OCI-M2 (cell line): ENCODE results near the gene USP17L18.
"Not testable (repeated sequence)": the region's sequence is repeated elsewhere in the genome, so short reads cannot be mapped to it uniquely, and the experiment has no call there.

ENCODE experiments used
- DNase-seq: peaks from one replicate; lab custom pipeline; 2025; ENCODE audit not compliant: unreplicated experiment; lab: John Stamatoyannopoulos, UW

Gene USP17L18, protein sequence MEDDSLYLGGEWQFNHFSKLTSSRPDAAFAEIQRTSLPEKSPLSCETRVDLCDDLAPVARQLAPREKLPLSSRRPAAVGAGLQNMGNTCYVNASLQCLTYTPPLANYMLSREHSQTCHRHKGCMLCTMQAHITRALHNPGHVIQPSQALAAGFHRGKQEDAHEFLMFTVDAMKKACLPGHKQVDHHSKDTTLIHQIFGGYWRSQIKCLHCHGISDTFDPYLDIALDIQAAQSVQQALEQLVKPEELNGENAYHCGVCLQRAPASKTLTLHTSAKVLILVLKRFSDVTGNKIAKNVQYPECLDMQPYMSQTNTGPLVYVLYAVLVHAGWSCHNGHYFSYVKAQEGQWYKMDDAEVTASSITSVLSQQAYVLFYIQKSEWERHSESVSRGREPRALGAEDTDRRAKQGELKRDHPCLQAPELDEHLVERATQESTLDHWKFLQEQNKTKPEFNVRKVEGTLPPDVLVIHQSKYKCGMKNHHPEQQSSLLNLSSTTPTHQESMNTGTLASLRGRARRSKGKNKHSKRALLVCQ

DNA sequence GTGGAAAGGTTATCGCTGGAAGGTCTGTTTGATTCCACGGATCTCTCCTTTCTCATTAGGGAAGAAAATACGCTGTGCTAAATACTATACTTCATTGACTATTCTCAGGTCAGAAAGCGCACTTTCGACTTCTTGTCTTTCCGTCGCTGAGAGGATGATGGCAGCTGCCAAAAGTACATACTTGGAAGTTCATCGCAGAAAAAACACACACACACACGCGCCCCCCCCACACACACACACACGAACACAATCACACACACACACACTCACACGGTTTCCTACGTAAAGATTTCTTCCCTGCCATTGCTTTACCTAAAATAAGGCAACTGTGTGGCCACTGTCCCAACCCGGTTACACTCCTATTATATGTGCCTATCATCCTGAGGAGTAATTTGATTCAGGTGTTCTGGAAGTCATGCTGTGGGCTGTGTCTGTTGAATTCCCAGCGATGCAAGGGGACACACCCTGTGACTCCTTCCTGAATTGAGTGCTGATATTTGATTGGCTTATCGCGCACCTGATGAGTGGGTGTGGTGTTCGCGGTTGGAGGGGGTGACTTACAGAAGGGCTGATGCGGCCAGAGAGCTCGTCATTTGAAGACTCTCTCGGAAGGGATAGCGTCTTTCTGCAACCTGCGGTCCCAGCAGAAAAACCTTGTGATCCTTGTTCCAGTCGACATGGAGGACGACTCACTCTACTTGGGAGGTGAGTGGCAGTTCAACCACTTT, at the start of gene USP17L18:
TSS of gene USP17L18 (plus strand) at position 678 of the 728 bp plus-strand sequence. CDS start at position 678, 0 bp downstream.
- not testable (repeated sequence) for DNase-seq

DNA sequence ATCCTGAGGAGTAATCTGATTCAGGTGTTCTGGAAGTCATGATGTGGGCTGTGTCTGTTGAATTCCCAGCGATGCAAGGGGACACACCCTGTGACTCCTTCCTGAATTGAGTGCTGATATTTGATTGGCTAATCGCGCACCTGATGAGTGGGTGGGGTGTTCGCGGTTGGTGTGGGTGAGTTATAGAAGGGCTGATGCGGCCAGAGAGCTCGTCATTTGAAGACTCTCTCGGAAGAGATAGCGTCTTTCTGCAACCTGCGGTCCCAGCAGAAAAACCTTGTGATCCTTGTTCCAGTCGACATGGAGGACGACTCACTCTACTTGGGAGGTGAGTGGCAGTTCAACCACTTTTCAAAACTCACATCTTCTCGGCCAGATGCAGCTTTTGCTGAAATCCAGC, 38.1 kb upstream of the USP17L18 start, which contains the start of gene USP17L10:
TSS of gene USP17L10 (plus strand) at position 301 of the 400 bp plus-strand sequence. CDS start at position 301, 0 bp downstream.
- not testable (repeated sequence) for DNase-seq

DNA sequence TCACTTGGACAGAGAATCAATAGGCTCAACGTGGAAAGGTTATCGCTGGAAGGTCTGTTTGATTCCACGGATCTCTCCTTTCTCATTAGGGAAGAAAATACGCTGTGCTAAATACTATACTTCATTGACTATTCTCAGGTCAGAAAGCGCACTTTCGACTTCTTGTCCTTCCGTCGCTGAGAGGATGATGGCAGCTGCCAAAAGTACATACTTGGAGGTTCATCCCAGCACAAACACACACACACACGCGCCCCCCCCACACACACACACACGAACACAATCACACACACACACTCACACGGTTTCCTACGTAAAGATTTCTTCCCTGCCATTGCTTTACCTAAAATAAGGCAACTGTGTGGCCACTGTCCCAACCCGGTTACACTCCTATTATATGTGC, 33.7 kb upstream of the USP17L18 start:
- not testable (repeated sequence) for DNase-seq

DNA sequence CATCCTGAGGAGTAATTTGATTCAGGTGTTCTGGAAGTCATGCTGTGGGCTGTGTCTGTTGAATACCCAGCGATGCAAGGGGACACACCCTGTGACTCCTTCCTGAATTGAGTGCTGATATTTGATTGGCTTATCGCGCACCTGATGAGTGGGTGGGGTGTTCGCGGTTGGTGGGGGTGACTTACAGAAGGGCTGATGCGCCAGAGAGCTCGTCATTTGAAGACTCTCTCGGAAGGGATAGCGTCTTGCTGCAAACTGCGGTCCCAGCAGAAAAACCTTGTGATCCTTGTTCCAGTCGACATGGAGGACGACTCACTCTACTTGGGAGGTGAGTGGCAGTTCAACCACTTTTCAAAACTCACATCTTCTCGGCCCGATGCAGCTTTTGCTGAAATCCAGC, 33.3 kb upstream of the USP17L18 start, which contains the start of gene USP17L11:
TSS of gene USP17L11 (plus strand) at position 301 of the 400 bp plus-strand sequence. CDS start at position 301, 0 bp downstream.
- not testable (repeated sequence) for DNase-seq

DNA sequence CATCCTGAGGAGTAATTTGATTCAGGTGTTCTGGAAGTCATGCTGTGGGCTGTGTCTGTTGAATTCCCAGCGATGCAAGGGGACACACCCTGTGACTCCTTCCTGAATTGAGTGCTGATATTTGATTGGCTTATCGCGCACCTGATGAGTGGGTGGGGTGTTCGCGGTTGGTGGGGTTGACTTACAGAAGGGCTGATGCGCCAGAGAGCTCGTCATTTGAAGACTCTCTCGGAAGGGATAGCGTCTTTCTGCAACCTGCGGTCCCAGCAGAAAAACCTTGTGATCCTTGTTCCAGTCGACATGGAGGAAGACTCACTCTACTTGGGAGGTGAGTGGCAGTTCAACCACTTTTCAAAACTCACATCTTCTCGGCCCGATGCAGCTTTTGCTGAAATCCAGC, 28.6 kb upstream of the USP17L18 start, which contains the start of gene USP17L12:
TSS of gene USP17L12 (plus strand) at position 301 of the 400 bp plus-strand sequence. CDS start at position 301, 0 bp downstream.
- DNase-seq: not testable (repeated sequence)

DNA sequence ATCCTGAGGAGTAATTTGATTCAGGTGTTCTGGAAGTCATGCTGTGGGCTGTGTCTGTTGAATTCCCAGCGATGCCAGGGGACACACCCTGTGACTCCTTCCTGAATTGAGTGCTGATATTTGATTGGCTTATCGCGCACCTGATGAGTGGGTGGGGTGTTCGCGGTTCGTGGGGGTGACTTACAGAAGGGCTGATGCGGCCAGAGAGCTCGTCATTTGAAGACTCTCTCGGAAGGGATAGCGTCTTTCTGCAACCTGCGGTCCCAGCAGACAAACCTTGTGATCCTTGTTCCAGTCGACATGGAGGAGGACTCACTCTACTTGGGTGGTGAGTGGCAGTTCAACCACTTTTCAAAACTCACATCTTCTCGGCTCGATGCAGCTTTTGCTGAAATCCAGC, 23.8 kb upstream of the USP17L18 start, which contains the start of gene USP17L13:
TSS of gene USP17L13 (plus strand) at position 301 of the 400 bp plus-strand sequence. CDS start at position 301, 0 bp downstream.
- not testable (repeated sequence) for DNase-seq

DNA sequence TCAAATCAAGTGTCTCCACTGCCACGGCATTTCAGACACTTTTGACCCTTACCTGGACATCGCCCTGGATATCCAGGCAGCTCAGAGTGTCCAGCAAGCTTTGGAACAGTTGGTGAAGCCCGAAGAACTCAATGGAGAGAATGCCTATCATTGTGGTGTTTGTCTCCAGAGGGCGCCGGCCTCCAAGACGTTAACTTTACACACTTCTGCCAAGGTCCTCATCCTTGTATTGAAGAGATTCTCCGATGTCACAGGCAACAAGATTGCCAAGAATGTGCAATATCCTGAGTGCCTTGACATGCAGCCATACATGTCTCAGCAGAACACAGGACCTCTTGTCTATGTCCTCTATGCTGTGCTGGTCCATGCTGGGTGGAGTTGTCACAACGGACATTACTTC, 18.2 kb upstream of the USP17L18 start:
- DNase-seq: not testable (repeated sequence)

DNA sequence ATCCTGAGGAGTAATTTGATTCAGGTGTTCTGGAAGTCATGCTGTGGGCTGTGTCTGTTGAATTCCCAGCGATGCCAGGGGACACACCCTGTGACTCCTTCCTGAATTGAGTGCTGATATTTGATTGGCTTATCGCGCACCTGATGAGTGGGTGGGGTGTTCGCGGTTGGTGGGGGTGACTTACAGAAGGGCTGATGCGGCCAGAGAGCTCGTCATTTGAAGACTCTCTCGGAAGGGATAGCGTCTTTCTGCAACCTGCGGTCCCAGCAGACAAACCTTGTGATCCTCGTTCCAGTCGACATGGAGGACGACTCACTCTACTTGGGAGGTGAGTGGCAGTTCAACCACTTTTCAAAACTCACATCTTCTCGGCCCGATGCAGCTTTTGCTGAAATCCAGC, 14.3 kb upstream of the USP17L18 start, which contains the start of gene USP17L15:
TSS of gene USP17L15 (plus strand) at position 301 of the 400 bp plus-strand sequence. CDS start at position 301, 0 bp downstream.
- DNase-seq: not testable (repeated sequence)

DNA sequence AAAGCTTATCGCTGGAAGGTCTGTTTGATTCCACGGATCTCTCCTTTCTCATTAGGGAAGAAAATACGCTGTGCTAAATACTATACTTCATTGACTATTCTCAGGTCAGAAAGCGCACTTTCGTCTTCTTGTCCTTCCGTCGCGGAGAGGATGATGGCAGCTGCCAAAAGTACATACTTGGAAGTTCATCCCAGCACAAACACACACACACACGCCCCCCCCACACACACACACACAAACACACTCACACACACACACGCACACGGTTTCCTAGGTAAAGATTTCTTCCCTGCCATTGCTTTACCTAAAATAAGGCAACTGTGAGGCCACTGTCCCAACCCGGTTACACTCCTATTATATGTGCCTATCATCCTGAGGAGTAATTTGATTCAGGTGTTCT, 10.0 kb upstream of the USP17L18 start:
- DNase-seq: not testable (repeated sequence)

DNA sequence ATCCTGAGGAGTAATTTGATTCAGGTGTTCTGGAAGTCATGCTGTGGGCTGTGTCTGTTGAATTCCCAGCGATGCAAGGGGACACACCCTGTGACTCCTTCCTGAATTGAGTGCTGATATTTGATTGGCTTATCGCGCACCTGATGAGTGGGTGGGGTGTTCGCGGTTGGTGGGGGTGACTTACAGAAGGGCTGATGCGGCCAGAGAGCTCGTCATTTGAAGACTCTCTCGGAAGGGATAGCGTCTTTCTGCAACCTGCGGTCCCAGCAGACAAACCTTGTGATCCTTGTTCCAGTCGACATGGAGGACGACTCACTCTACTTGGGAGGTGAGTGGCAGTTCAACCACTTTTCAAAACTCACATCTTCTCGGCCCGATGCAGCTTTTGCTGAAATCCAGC, 4.9 kb upstream of the USP17L18 start, which contains the start of gene USP17L17:
TSS of gene USP17L17 (plus strand) at position 301 of the 400 bp plus-strand sequence. CDS start at position 301, 0 bp downstream.
- DNase-seq: not testable (repeated sequence)

DNA sequence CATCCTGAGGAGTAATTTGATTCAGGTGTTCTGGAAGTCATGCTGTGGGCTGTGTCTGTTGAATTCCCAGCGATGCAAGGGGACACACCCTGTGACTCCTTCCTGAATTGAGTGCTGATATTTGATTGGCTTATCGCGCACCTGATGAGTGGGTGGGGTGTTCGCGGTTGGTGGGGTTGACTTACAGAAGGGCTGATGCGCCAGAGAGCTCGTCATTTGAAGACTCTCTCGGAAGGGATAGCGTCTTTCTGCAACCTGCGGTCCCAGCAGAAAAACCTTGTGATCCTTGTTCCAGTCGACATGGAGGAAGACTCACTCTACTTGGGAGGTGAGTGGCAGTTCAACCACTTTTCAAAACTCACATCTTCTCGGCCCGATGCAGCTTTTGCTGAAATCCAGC, 4.6 kb downstream of the USP17L18 start, which contains the start of gene USP17L19:
TSS of gene USP17L19 (plus strand) at position 301 of the 400 bp plus-strand sequence. CDS start at position 301, 0 bp downstream.
- not testable (repeated sequence) for DNase-seq

DNA sequence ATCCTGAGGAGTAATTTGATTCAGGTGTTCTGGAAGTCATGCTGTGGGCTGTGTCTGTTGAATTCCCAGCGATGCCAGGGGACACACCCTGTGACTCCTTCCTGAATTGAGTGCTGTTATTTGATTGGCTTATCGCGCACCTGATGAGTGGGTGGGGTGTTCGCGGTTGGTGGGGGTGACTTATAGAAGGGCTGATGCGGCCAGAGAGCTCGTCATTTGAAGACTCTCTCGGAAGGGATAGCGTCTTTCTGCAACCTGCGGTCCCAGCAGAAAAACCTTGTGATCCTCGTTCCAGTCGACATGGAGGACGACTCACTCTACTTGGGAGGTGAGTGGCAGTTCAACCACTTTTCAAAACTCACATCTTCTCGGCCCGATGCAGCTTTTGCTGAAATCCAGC, 9.4 kb downstream of the USP17L18 start, which contains the start of gene USP17L20:
TSS of gene USP17L20 (plus strand) at position 301 of the 400 bp plus-strand sequence. CDS start at position 301, 0 bp downstream.
- not testable (repeated sequence) for DNase-seq

DNA sequence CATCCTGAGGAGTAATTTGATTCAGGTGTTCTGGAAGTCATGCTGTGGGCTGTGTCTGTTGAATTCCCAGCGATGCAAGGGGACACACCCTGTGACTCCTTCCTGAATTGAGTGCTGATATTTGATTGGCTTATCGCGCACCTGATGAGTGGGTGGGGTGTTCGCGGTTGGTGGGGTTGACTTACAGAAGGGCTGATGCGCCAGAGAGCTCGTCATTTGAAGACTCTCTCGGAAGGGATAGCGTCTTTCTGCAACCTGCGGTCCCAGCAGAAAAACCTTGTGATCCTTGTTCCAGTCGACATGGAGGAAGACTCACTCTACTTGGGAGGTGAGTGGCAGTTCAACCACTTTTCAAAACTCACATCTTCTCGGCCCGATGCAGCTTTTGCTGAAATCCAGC, 14.1 kb downstream of the USP17L18 start, which contains the start of gene USP17L21:
TSS of gene USP17L21 (plus strand) at position 301 of the 400 bp plus-strand sequence. CDS start at position 301, 0 bp downstream.
- DNase-seq: not testable (repeated sequence)

DNA sequence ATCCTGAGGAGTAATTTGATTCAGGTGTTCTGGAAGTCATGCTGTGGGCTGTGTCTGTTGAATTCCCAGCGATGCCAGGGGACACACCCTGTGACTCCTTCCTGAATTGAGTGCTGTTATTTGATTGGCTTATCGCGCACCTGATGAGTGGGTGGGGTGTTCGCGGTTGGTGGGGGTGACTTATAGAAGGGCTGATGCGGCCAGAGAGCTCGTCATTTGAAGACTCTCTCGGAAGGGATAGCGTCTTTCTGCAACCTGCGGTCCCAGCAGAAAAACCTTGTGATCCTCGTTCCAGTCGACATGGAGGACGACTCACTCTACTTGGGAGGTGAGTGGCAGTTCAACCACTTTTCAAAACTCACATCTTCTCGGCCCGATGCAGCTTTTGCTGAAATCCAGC, 18.9 kb downstream of the USP17L18 start, which contains the start of gene USP17L22:
TSS of gene USP17L22 (plus strand) at position 301 of the 400 bp plus-strand sequence. CDS start at position 301, 0 bp downstream.
- DNase-seq: not testable (repeated sequence)

DNA sequence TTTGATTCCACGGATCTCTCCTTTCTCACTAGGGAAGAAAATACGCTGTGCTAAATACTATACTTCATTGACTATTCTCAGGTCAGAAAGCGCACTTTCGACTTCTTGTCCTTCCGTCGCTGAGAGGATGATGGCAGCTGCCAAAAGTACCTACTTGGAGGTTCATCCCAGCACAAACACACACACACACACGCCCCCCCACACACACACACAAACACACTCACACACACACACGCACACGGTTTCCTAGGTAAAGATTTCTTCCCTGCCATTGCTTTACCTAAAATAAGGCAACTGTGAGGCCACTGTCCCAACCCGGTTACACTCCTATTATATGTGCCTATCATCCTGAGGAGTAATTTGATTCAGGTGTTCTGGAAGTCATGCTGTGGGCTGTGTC, 23.3 kb downstream of the USP17L18 start:
- DNase-seq: not testable (repeated sequence)
